ENCODE results near the gene WDR46. TPM values are rescaled to one million over a fixed set of nuclear protein-coding genes. Genes with fewer than 3 reads are reported as not detected.

The WDR46 gene
- total and polyA plus RNA-seq, 10 donors = 30.5 to 101 (median 48.1) TPM

GRCh38 chr6:33321227-33321626 lies 32.2 kb upstream of the WDR46 start:
- WGBS, 5 donors = 73 to 82% (median 81%) methylated on average over 9 of the region's 9 CpGs
- Histone ChIP-seq H3K4me3 (peak overlapping the region in 7 of 8 donors; percentile 49 to 93 (median 76)), H3K27me3 (replicated peaks in 1 of 7) (no peaks in the 10 kb centered on the region), H3K36me3 (peaks cover 2 to 40% (median 29%) of the 10 kb centered on the region in 6 donors), H3K9me3 (no peaks in the 10 kb centered on the region), H3K4me1 (peaks cover 46 to 86% (median 71%) of the 10 kb centered on the region in 6 donors), H3K27ac (peak overlapping the region in 5 of 8 donors; percentile 85 to 100 (median 96))
- intact Hi-C loops (cut with DNase I; ENCODE audit: low total_unique reads) = no loop called here
- TF ChIP-seq POLR2A (IDR thresholded peaks at IDR 0.05) = no peak
- no peak for TF ChIP-seq POLR2AphosphoS5 (IDR thresholded peaks at IDR 0.05)
- no peak for TF ChIP-seq CTCF (IDR thresholded peaks at IDR 0.05 in 8 of 11, conservative IDR thresholded peaks at IDR 0.05 in 3 of 11)
- peak; percentile 78 for DNase-seq

- Histone ChIP-seq H3K4me1 (peaks cover 47 to 88% (median 78%) of the 10 kb centered on the region in 6 donors), H3K36me3 (peaks cover 2 to 47% (median 29%) of the 10 kb centered on the region in 6 donors), H3K27me3 (replicated peaks in 1 of 7) (no peaks in the 10 kb centered on the region), H3K9me3 (no peaks in the 10 kb centered on the region), H3K27ac (peak overlapping the region in 7 of 8 donors; percentile 1 to 100 (median 46)), H3K4me3 (peak overlapping the region in 3 of 8 donors; percentile 76 to 93 (median 77))
- peak; percentile 77 for DNase-seq
- intact Hi-C loops (cut with DNase I; ENCODE audit: low total_unique reads) = no loop called here
- WGBS, 5 donors = 75 to 89% (median 83%) methylated on average over 26 to 32 of the region's 32 CpGs
- TF ChIP-seq POLR2A (IDR thresholded peaks at IDR 0.05) = no peak
- no peak for TF ChIP-seq POLR2AphosphoS5 (IDR thresholded peaks at IDR 0.05)
- TF ChIP-seq CTCF (IDR thresholded peaks at IDR 0.05 in 8 of 11, conservative IDR thresholded peaks at IDR 0.05 in 3 of 11) = no peak
These were observed 31.5 kb upstream of the WDR46 start for GRCh38 chr6:33320315-33321181.

GRCh38 chr6:33319939-33320314 lies 30.9 kb upstream of the WDR46 start:
- H3K27me3 ChIP-seq (replicated peaks in 1 of 7) = no peaks in the 10 kb centered on the region
- no peaks in the 10 kb centered on the region for H3K9me3 ChIP-seq
- H3K4me1 ChIP-seq = peaks cover 54 to 89% (median 80%) of the 10 kb centered on the region in 6 donors
- TF ChIP-seq POLR2A (IDR thresholded peaks at IDR 0.05) (no peak), POLR2AphosphoS5 (IDR thresholded peaks at IDR 0.05) (no peak), CTCF (IDR thresholded peaks at IDR 0.05 in 8 of 11, conservative IDR thresholded peaks at IDR 0.05 in 3 of 11) (no peak)
- intact Hi-C loops (cut with DNase I; ENCODE audit: low total_unique reads) = no loop called here
- 86 to 95% (median 89%) methylated on average over 3 of the region's 3 CpGs for WGBS, 5 donors
- peak overlapping the region in 7 of 8 donors; percentile 1 to 100 (median 46) for H3K27ac ChIP-seq
- H3K36me3 ChIP-seq = peaks cover 2 to 50% (median 29%) of the 10 kb centered on the region in 6 donors
- H3K4me3 ChIP-seq = peak overlapping the region in 1 of 8 donors; percentile 93
- no peak for DNase-seq

Data from spleen (tissue), 11 donors.